Spleen (tissue), 11 donors: ENCODE data around the gene TSSK3. TPM values are rescaled to one million over a fixed set of nuclear protein-coding genes. Genes with fewer than 3 reads are reported as not detected.

Experiments used
- DNase-seq: peaks from one replicate; pipeline ENCODE4 v3.0.0-alpha.2; 2020
- H3K27ac ChIP-seq, 8 donors: fragments of 200-600 bp; sonication (generic) in 7 of 8; 1 replicate in 4 of 8; 2 replicates in 4 of 8; pipeline versions ENCODE4 v1.5.0 to v1.8.0; 2016 to 2021; ENCODE audit warnings: inconsistent platforms in 4 of 8, mild to moderate bottlenecking in 4 of 8, moderate library complexity in 1 of 8
- H3K27me3 ChIP-seq, 7 donors: fragments of 200-600 bp; sonication (generic) in 6 of 7; replicated peaks in 1 of 7; 1 replicate in 4 of 7; 2 replicates in 3 of 7; pipeline versions ENCODE4 v1.5.0 to v1.8.0; 2016 to 2021; ENCODE audit warnings: inconsistent platforms in 3 of 7, mild to moderate bottlenecking in 1 of 7
- H3K36me3 ChIP-seq, 6 donors: fragments of 200-600 bp; sonication (generic) in 5 of 6; 1 replicate in 4 of 6; 2 replicates in 2 of 6; pipeline versions ENCODE4 v1.5.0 to v1.8.0; 2016 to 2021; ENCODE audit warnings: inconsistent platforms in 2 of 6
- H3K4me1 ChIP-seq, 6 donors: fragments of 200-600 bp; sonication (generic) in 5 of 6; 1 replicate in 3 of 6; 2 replicates in 3 of 6; pipeline versions ENCODE4 v1.5.0 to v1.8.0; 2016 to 2021; ENCODE audit warnings: inconsistent platforms in 3 of 6
- H3K4me3 ChIP-seq, 8 donors: fragments of 200-600 bp; sonication (generic) in 7 of 8; 1 replicate in 4 of 8; 2 replicates in 4 of 8; pipeline versions ENCODE4 v1.5.0 to v1.8.0; 2016 to 2021; ENCODE audit warnings: inconsistent platforms in 4 of 8, mild to moderate bottlenecking in 4 of 8, moderate library complexity in 2 of 8
- H3K9me3 ChIP-seq, 8 donors: fragments of 200-600 bp; sonication (generic) in 7 of 8; 1 replicate in 4 of 8; 2 replicates in 4 of 8; pipeline versions ENCODE4 v1.5.0 to v1.8.0; 2016 to 2021; ENCODE audit warnings: inconsistent platforms in 4 of 8
- POLR2A ChIP-seq, 3 donors: fragments of 450-650 bp; IDR thresholded peaks; one replicate each; pipeline ENCODE4 v1.5.1; 2017; ENCODE audit warnings: antibody characterized with exemption in 3 of 3, mild to moderate bottlenecking in 1 of 3
- POLR2AphosphoS5 ChIP-seq, 3 donors: sonication (generic); formaldehyde crosslinking; IDR thresholded peaks; one replicate each; pipeline ENCODE4 v1.5.1; 2017; ENCODE audit warnings: antibody characterized with exemption in 3 of 3
- WGBS, 5 donors: extraction: QIAGEN DNeasy Blood & Tissue Kit in 3 of 5; methylation state at CpG; one replicate each; pipeline versions ENCODE4 v1.1.5 to v1.1.7; 2013 to 2018; 5-methylcytosine and 5-hydroxymethylcytosine counted together
- intact Hi-C: fragments of 100-400 bp; cut with DNase I; formaldehyde crosslinking; loops from one replicate; pipeline ENCODE4 v1.15.0; 2023; ENCODE audit warnings: low total_unique reads
- polyA plus RNA-seq, 3 donors: library from polyadenylated mRNA; stranded (reverse); fragments of 200-250 nt; gene quantifications; one replicate each; pipeline ENCODE4 v1.2.1, GENCODE V29; 2013
- total RNA-seq, 7 donors: library from RNA; depleted of rRNA in 3 of 7; stranded (reverse); fragments of >200 nt in 3 of 7; fragmentation: NEBNext Ultra II Directional in 4 of 7; extraction: Animal tissue kit (Norgen Biotek cat#: 25700) in 4 of 7; gene quantifications; one replicate each; pipeline versions ENCODE4 v1.1.0 to v1.2.1, GENCODE V29; 2016 to 2021
- TF ChIP-seq, protein P1 (sequence below), 11 experiments: fragments of 200-600 bp in 7 of 11; fragments of 450-650 bp in 4 of 11; sonication (generic) in 4 of 11; IDR thresholded peaks in 8 of 11; conservative IDR thresholded peaks in 3 of 11; 1 replicate in 7 of 11; 2 replicates in 4 of 11; pipeline versions ENCODE4 v1.4.0 to v1.8.0; 2016 to 2021; ENCODE audit warnings: antibody characterized with exemption in 11 of 11, inconsistent platforms in 4 of 11, mild to moderate bottlenecking in 1 of 11
- donor health status: healthy with polysubstance abuse.
- donor health status: DM: no; HTN: no; CAD: no; lungs with moderate emphysema.
- donor health status: DM: no; HTN: no; CAD: no.
- donor health status: Bipolar disorder and iron deficiency.
- donor health status: healthy.
- donor health status: DM: no; HTN: no; CAD: no.
- donor health status: DM: yes; HTN: yes; CAD: no.

The TSSK3 gene
- total and polyA plus RNA-seq, 10 donors, result 0.15 to 6.6 (median 2.6) TPM

DNA sequence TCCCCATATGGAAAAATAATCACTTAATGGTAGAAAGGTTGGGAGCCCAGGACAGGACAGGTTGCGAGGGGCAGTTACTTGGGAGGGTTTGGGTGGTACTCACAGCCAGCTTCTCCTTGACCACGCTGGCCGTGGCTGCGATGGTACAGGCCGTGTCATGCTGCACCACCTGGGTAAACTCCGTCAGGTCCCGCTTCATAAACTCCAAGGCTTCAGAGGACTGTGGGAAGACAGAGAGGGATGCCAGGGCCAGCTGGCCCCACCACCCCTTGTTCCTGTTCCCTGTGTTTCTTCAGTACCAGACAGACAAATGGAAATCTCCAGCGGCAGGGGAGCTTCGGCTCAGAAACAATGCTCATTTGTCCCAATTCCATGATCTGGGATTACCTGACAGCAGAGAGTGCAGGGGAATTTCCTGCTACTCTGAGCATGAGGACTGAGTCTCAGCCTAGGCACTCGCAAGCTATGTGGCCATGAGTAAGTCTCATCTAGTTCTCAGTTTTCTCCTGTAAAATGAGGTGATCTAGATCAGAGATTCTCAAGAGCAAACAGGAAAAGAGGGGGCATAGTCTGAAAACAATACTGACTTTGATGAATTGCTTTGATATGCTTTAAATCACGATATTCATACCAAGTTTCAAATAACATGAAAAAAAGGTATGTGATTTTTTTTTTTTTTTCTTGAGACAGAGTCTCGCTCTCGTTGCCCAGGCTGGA, 24.5 kb downstream of the TSSK3 start:
- TF ChIP-seq, protein P1, sequence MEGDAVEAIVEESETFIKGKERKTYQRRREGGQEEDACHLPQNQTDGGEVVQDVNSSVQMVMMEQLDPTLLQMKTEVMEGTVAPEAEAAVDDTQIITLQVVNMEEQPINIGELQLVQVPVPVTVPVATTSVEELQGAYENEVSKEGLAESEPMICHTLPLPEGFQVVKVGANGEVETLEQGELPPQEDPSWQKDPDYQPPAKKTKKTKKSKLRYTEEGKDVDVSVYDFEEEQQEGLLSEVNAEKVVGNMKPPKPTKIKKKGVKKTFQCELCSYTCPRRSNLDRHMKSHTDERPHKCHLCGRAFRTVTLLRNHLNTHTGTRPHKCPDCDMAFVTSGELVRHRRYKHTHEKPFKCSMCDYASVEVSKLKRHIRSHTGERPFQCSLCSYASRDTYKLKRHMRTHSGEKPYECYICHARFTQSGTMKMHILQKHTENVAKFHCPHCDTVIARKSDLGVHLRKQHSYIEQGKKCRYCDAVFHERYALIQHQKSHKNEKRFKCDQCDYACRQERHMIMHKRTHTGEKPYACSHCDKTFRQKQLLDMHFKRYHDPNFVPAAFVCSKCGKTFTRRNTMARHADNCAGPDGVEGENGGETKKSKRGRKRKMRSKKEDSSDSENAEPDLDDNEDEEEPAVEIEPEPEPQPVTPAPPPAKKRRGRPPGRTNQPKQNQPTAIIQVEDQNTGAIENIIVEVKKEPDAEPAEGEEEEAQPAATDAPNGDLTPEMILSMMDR (IDR thresholded peaks at IDR 0.05 in 8 of 11, conservative IDR thresholded peaks at IDR 0.05 in 3 of 11), result no peak
- no peak for TF ChIP-seq POLR2AphosphoS5 (IDR thresholded peaks at IDR 0.05)
- TF ChIP-seq POLR2A (IDR thresholded peaks at IDR 0.05), result no peak
- no peak overlapping the region for H3K27ac ChIP-seq
- no peaks in the 10 kb centered on the region for H3K9me3 ChIP-seq
- no peaks in the 10 kb centered on the region for H3K27me3 ChIP-seq
- no peak overlapping the region for H3K4me3 ChIP-seq
- intact Hi-C loops, result no loop called here
- H3K36me3 ChIP-seq, result peaks cover 4 to 100% (median 89%) of the 10 kb centered on the region in 6 donors
- WGBS, 5 donors, result 90 to 95% (median 94%) methylated on average over 13 of the region's 13 CpGs
- H3K4me1 ChIP-seq, result peaks cover 8 to 45% (median 20%) of the 10 kb centered on the region in 6 donors
- no peak for DNase-seq

DNA sequence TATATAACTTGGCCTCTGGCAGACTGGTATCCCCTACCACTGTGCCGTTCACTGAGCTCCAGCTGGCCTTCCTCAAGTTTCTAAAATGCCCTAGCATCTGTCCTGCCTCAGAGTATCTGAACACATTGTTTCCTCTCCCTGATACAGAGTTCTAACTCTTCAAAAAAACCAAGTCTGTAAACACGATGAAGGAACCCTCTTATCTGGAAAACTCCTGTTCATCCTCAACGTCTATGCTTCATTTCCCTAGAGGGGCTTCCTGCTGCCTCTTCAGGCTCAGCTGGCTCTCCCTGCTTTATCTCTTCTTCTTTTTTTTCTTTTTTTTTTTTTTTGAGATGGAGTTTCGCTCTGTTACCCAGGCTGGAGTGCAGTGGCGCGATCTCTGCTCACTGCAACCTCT, 26.3 kb downstream of the TSSK3 start:
- Histone ChIP-seq H3K36me3 (peaks cover 0 to 94% (median 71%) of the 10 kb centered on the region in 6 donors), H3K9me3 (no peaks in the 10 kb centered on the region), H3K4me1 (peaks cover 26 to 63% (median 39%) of the 10 kb centered on the region in 6 donors), H3K27me3 (no peaks in the 10 kb centered on the region), H3K27ac (no peak overlapping the region), H3K4me3 (no peak overlapping the region)
- TF ChIP-seq POLR2A (IDR thresholded peaks at IDR 0.05) (no peak), POLR2AphosphoS5 (IDR thresholded peaks at IDR 0.05) (no peak)
- TF ChIP-seq, protein P1 (IDR thresholded peaks at IDR 0.05 in 8 of 11, conservative IDR thresholded peaks at IDR 0.05 in 3 of 11), result no peak
- intact Hi-C loops, result no loop called here
- DNase-seq, result no peak
- WGBS, 5 donors, result 80 to 87% (median 83%) methylated on average over 6 of the region's 6 CpGs

DNA sequence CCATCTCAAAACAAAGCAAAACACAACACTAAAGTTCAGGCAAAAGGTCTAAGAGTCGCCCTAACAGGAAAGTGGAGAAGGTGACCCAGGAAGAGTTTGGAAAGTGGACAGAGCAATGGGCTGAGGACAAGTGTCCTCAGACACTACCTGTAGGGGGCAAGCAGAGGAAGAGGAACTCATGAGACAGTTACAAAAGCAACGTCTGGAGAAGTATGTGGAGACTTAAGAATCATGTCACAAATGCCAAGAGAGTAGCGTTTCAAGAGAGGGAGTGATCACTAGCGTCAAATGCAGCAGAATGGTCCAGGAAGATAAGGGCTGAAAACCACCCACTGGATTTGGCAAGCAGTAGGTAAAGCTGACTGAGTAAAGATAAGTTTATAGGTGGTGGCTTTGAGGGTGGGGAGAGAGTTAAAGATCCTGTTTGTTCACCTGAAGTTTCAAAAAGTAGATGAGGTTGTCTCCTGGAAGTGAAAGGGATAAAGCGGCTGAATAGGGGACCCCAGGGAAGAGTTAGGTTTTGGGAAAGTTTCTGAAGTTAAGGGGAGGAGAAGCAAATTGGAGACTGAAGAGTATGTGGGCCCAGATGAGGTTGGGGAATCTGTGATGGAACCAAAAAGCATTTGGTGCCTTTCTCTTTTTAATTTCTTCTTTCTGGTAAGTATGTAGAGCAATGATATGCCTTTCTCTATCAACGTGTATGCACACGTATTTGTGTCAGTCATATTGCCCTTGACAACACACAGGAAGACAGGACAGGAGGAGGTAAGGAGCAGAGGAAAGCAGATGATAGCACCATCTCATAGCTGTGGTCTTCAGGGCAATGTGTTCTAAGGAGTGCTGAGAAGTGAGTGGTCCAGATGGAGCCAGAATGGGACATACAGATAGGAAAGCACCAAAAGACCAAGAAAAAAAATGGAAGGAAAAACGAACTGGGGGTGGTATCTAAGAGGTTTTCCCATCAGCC, 28.8 kb downstream of the TSSK3 start:
- no peaks in the 10 kb centered on the region for H3K27me3 ChIP-seq
- intact Hi-C loops, result no loop called here
- no peaks in the 10 kb centered on the region for H3K9me3 ChIP-seq
- TF ChIP-seq POLR2AphosphoS5 (IDR thresholded peaks at IDR 0.05) (no peak), POLR2A (IDR thresholded peaks at IDR 0.05) (no peak)
- TF ChIP-seq, protein P1 (IDR thresholded peaks at IDR 0.05 in 8 of 11, conservative IDR thresholded peaks at IDR 0.05 in 3 of 11), result no peak
- H3K36me3 ChIP-seq, result peaks cover 0 to 68% (median 46%) of the 10 kb centered on the region in 6 donors
- peaks cover 29 to 80% (median 50%) of the 10 kb centered on the region in 6 donors for H3K4me1 ChIP-seq
- peak overlapping the region in 1 of 8 donors; percentile 4 for H3K4me3 ChIP-seq
- DNase-seq, result no peak
- 56 to 70% (median 61%) methylated on average over 8 of the region's 8 CpGs for WGBS, 5 donors
- peak overlapping the region in 7 of 8 donors; percentile 15 to 97 (median 93) for H3K27ac ChIP-seq
